Bronchial epithelial cell (primary cell): ENCODE data around the gene NPLOC4. TPM values are rescaled to one million over a fixed set of nuclear protein-coding genes. Genes with fewer than 3 reads are reported as not detected.

Source experiments
- DNase-seq: peaks from one replicate; pipeline ENCODE4 v3.0.0-alpha.2; 2010; ENCODE audit warnings: low read depth
- FAIRE-seq: peaks from 2 replicates; lab custom pipeline; 2011; peaks lifted over from hg19 to GRCh38; lab: Jason Lieb, UNC
- H3K27me3 ChIP-seq: 2 replicates; pipeline ENCODE4 v1.5.1; 2011; ENCODE audit warnings: low read length; ENCODE audit not compliant: control insufficient read depth, insufficient read depth
- H3K36me3 ChIP-seq: 2 replicates; pipeline ENCODE4 v1.5.1; 2011; ENCODE audit warnings: low read length; ENCODE audit not compliant: control insufficient read depth, insufficient read depth
- H3K4me3 ChIP-seq: 2 replicates; pipeline ENCODE4 v1.5.1; 2011; ENCODE audit warnings: mild to moderate bottlenecking, low read depth, low read length, control low read depth
- CTCF ChIP-seq: IDR thresholded peaks from 2 replicates; pipeline ENCODE4 v1.5.1; 2011; ENCODE audit warnings: mild to moderate bottlenecking, moderate library complexity, low read length, control low read depth, inconsistent platforms; ENCODE audit not compliant: insufficient read depth, severe bottlenecking
- total RNA-seq: library from RNA; depleted of rRNA; stranded (reverse); fragments of >200 nt; gene quantifications from 2 replicates; pipeline ENCODE4 v1.2.1, GENCODE V29; 2014

Gene NPLOC4
- total RNA-seq, 1 donor from 2014 or later, result 60.0 TPM

GRCh38 chr17:81516439-81516838, 120.5 kb downstream of the NPLOC4 start:
- no peak overlapping the region for H3K4me3 ChIP-seq
- no peak for DNase-seq
- no peak for TF ChIP-seq CTCF

GRCh38 chr17:81515530-81516041, 121.3 kb downstream of the NPLOC4 start:
- FAIRE-seq, result no peak
- no peak for DNase-seq
- H3K4me3 ChIP-seq, result peak overlapping the region; percentile 98
- peaks cover 19% of the 10 kb centered on the region for H3K36me3 ChIP-seq
- no peaks in the 10 kb centered on the region for H3K27me3 ChIP-seq
- no peak for TF ChIP-seq CTCF

More at GRCh38 chr17:81516439-81516838, 120.5 kb downstream of the NPLOC4 start:
- H3K27me3 ChIP-seq, result no peaks in the 10 kb centered on the region
- FAIRE-seq, result peak; percentile 18
- H3K36me3 ChIP-seq, result peaks cover 11% of the 10 kb centered on the region

- DNase-seq, result peak; percentile 59
- peak overlapping the region; percentile 98 for H3K4me3 ChIP-seq
- H3K36me3 ChIP-seq, result peaks cover 22% of the 10 kb centered on the region
- H3K27me3 ChIP-seq, result no peaks in the 10 kb centered on the region
- no peak for TF ChIP-seq CTCF
- no peak for FAIRE-seq
Observed at GRCh38 chr17:81514739-81515529, 122.0 kb downstream of the NPLOC4 start.

GRCh38 chr17:81514489-81514738, 122.5 kb downstream of the NPLOC4 start:
- no peak for DNase-seq
- FAIRE-seq, result no peak
- peaks cover 22% of the 10 kb centered on the region for H3K36me3 ChIP-seq
- H3K4me3 ChIP-seq, result peak overlapping the region; percentile 98
- no peaks in the 10 kb centered on the region for H3K27me3 ChIP-seq
- no peak for TF ChIP-seq CTCF

- no peak for TF ChIP-seq CTCF
- Histone ChIP-seq H3K4me3 (peak overlapping the region; percentile 98), H3K36me3 (peaks cover 22% of the 10 kb centered on the region), H3K27me3 (no peaks in the 10 kb centered on the region)
- FAIRE-seq (no peak), DNase-seq (peak; percentile 38)
Observed at GRCh38 chr17:81513753-81514488, 123.0 kb downstream of the NPLOC4 start.
